PC-9 (cell line): ENCODE measurements around the gene PINLYP. TPM values are rescaled to one million over a fixed set of nuclear protein-coding genes. Genes with fewer than 3 reads are reported as not detected.

Source experiments
- BruUV-seq: library from RNA; stranded (reverse); fragments of 400-500 nt; replicated peaks from 2 replicates; lab custom pipeline; 2021; lab: Mats Ljungman, UMichigan
- CTCF ChIA-PET: fragments of 300-600 bp; sonication (Branson Sonifier 250); formaldehyde crosslinking; loops from one replicate; lab custom pipeline; 2022; ENCODE audit warnings: antibody characterized with exemption; lab: Charles Lee
- POLR2A ChIA-PET: fragments of 300-600 bp; sonication (Branson Sonifier 250); formaldehyde crosslinking; loops from one replicate; lab custom pipeline; 2022; ENCODE audit warnings: antibody characterized with exemption; ENCODE audit not compliant: unreplicated experiment; lab: Charles Lee
- DNase-seq, 2 experiments: peaks; one replicate each; pipeline versions ENCODE4 v3.0.0 to v3.0.0-alpha.2; 2015 to 2022; ENCODE audit warnings: mixed read lengths in 1 of 2
- H2AFZ ChIP-seq: fragments of 200-600 bp; sonication (generic); 2 replicates; pipeline ENCODE4 v1.8.1; 2017; ENCODE audit warnings: antibody characterized with exemption
- H3F3A ChIP-seq: fragments of 200-600 bp; sonication (generic); 2 replicates; pipeline ENCODE4 v1.8.1; 2017; ENCODE audit warnings: antibody characterized with exemption, mild to moderate bottlenecking, low read depth; ENCODE audit not compliant: insufficient read depth
- H3K27ac ChIP-seq: fragments of 200-600 bp; sonication (generic); 2 replicates; pipeline ENCODE4 v1.6.1; 2016; ENCODE audit warnings: mixed run types
- H3K27me3 ChIP-seq: fragments of 200-600 bp; sonication (generic); 2 replicates; pipeline ENCODE4 v1.6.1; 2016; ENCODE audit warnings: low read depth, mixed run types; ENCODE audit not compliant: insufficient read depth
- H3K36me3 ChIP-seq: fragments of 200-600 bp; sonication (generic); 2 replicates; pipeline ENCODE4 v1.6.1; 2016; ENCODE audit warnings: low read depth, mixed run types
- H3K4me1 ChIP-seq: fragments of 200-600 bp; sonication (generic); replicated peaks from 2 replicates; pipeline ENCODE4 v1.6.1; 2016; ENCODE audit warnings: mixed run types; ENCODE audit not compliant: insufficient read depth
- H3K4me2 ChIP-seq: fragments of 200-600 bp; sonication (generic); 2 replicates; pipeline ENCODE4 v1.6.1; 2017; ENCODE audit warnings: mixed run types
- H3K4me3 ChIP-seq: fragments of 200-600 bp; sonication (generic); 2 replicates; pipeline ENCODE4 v1.6.1; 2016; ENCODE audit warnings: mixed run types
- H3K79me2 ChIP-seq: fragments of 200-600 bp; sonication (generic); 2 replicates; pipeline ENCODE4 v1.6.1; 2017; ENCODE audit warnings: low read depth, mixed run types
- H3K9me2 ChIP-seq: fragments of 200-600 bp; sonication (generic); 2 replicates; pipeline ENCODE4 v1.8.1; 2017; ENCODE audit warnings: mild to moderate bottlenecking; ENCODE audit not compliant: insufficient read depth
- H3K9me3 ChIP-seq: fragments of 200-600 bp; sonication (generic); 2 replicates; pipeline ENCODE4 v1.8.1; 2016; ENCODE audit warnings: low read depth; ENCODE audit not compliant: insufficient read depth
- H4K20me1 ChIP-seq: fragments of 200-600 bp; sonication (generic); 2 replicates; pipeline ENCODE4 v1.8.1; 2017; ENCODE audit not compliant: insufficient read depth
- CTCF ChIP-seq: fragments of 200-600 bp; sonication (generic); conservative IDR thresholded peaks from 2 replicates; pipeline ENCODE4 v1.6.1; 2017; ENCODE audit warnings: mixed run types, antibody characterized with exemption, mild to moderate bottlenecking, moderate library complexity
- EZH2 ChIP-seq: fragments of 200-600 bp; sonication (generic); IDR thresholded peaks from 2 replicates; pipeline ENCODE4 v1.8.0; 2017; ENCODE audit warnings: antibody characterized with exemption, low read depth
- intact Hi-C: fragments of 100-400 bp; cut with micrococcal nuclease; formaldehyde crosslinking; loops from one replicate; pipeline ENCODE4 v1.10.0; 2022; ENCODE audit not compliant: unreplicated experiment
- total RNA-seq: library from RNA; stranded (reverse); gene quantifications from 2 replicates; pipeline ENCODE4 v1.2.3, GENCODE V29; 2021

PINLYP gene
- total RNA-seq, 1 experiment from 2014 or later: 2.0 TPM

DNA sequence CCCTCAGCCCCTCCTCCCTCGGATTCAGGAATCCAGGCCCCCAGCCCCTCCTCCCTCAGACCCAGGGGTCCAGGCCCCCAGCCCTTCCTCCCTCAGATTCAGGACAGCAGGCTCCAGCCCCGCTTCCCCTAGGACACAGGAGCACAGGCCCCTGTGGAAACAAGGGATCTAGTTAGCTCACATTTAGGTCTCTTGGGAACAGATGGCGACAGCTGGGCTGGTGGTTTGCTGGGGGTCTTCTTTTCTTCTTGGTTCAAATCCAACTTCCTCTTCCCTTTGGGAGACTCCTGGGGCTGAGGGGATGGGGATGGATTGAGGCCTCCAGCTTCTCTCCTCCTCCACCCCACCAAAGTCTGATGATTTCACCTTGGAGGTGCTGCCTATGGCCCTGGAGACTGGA lies 23.0 kb upstream of the PINLYP start:
- Histone ChIP-seq H2AFZ (no peak overlapping the region), H3F3A (0 out of 2 replicates have a peak, but pooled peaks cover 4% of the 10 kb centered on the region), H3K4me1 (no peaks in the 10 kb centered on the region), H3K27me3 (no peaks in the 10 kb centered on the region), H3K36me3 (no peaks in the 10 kb centered on the region), H3K9me3 (no peaks in the 10 kb centered on the region), H3K79me2 (no peaks in the 10 kb centered on the region), H3K9me2 (no peaks in the 10 kb centered on the region), H4K20me1 (no peaks in the 10 kb centered on the region), H3K27ac (no peak overlapping the region), H3K4me3 (no peak overlapping the region), H3K4me2 (no peak overlapping the region)
- TF ChIP-seq CTCF: no peak
- no peak for TF ChIP-seq EZH2
- no peak for DNase-seq
- BruUV-seq: no TSS peak
- POLR2A ChIA-PET: no interaction called here
- intact Hi-C loops: no loop called here
- CTCF ChIA-PET: interaction anchor here (0.6 kb wide), 1 partner anchor 73 kb away, joined by 3 read pairs; no protein-coding TSS in a partner anchor

- Histone ChIP-seq H3K27me3 (no peaks in the 10 kb centered on the region), H2AFZ (no peak overlapping the region), H4K20me1 (no peaks in the 10 kb centered on the region), H3K4me3 (no peak overlapping the region), H3K27ac (no peak overlapping the region), H3K36me3 (no peaks in the 10 kb centered on the region), H3K4me2 (no peak overlapping the region), H3K79me2 (no peaks in the 10 kb centered on the region), H3F3A (0 out of 2 replicates have a peak, but pooled peaks cover 9% of the 10 kb centered on the region), H3K9me2 (no peaks in the 10 kb centered on the region), H3K4me1 (no peaks in the 10 kb centered on the region), H3K9me3 (no peaks in the 10 kb centered on the region)
- TF ChIP-seq CTCF: no peak
- CTCF ChIA-PET: interaction anchor here (0.6 kb wide), 1 partner anchor 23 kb away, joined by 15 read pairs; no protein-coding TSS in a partner anchor
- POLR2A ChIA-PET: no interaction called here
- BruUV-seq: no TSS peak
- intact Hi-C loops: no loop called here
- no peak for DNase-seq
Observed at GRCh38 chr19:43553656-43554055, 21.9 kb upstream of the PINLYP start.

DNA sequence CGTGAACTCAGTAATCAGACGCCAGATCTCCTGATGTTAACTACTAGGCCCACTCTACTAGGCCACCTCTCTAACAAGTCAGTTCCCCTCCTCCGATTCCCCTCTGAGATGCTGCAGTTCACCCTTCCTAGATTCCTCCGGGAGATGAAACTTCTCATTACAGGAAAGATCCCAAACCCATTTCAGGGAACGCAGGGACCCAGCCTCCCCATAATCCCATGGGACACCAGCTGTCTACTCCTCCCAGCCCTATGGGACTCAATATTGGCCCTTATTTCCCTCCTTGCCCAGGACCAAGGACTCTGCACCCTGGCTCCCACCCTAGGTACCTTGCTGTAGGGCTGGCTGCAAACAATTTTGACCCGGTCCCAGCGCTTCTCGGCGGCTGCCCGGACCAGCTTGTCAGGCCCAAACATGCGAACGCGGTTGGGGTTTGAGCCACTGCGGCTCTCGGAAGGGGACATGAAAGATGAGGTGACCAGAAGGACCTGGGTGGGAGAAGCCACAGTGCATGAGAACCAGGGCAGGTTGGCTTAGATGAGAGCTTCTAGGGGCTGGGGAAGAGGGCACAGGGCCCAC lies 21.2 kb upstream of the PINLYP start:
- TF ChIP-seq EZH2 (no peak), CTCF (no peak)
- no peaks in the 10 kb centered on the region for H4K20me1 ChIP-seq
- 0 out of 2 replicates have a peak, but pooled peaks cover 9% of the 10 kb centered on the region for H3F3A ChIP-seq
- no peaks in the 10 kb centered on the region for H3K9me3 ChIP-seq
- no peaks in the 10 kb centered on the region for H3K9me2 ChIP-seq
- H3K4me3 ChIP-seq: no peak overlapping the region
- H3K27me3 ChIP-seq: no peaks in the 10 kb centered on the region
- H2AFZ ChIP-seq: no peak overlapping the region
- no peak overlapping the region for H3K27ac ChIP-seq
- DNase-seq: no peak
- CTCF ChIA-PET: interaction anchor here (0.5 to 1.1 kb wide), 5 partner anchors 32 to 255 kb away, joined by 3 to 5 read pairs (median 3); partner anchors contain the start of gene SMG9
- no TSS peak for BruUV-seq
- POLR2A ChIA-PET: no interaction called here
- H3K36me3 ChIP-seq: no peaks in the 10 kb centered on the region
- H3K4me2 ChIP-seq: no peak overlapping the region
- no peaks in the 10 kb centered on the region for H3K79me2 ChIP-seq
- intact Hi-C loops: no loop called here
- H3K4me1 ChIP-seq: no peaks in the 10 kb centered on the region
